ENCODE data around the gene ADAMTS18. TPM values are rescaled to one million over a fixed set of nuclear protein-coding genes. Genes with fewer than 3 reads are reported as not detected.

ADAMTS18 gene
- total and polyA plus RNA-seq, 9 of the 15 experiments (the other 6 are each of a cell fraction or from before 2014, with no cell fraction given) = not detected

GRCh38 chr16:77288222-77288621 is 146.6 kb downstream of the ADAMTS18 start:
- Histone ChIP-seq H4K20me1 (replicated peaks; ENCODE audit: control insufficient read depth, insufficient read depth, low read length) (no peaks in the 10 kb centered on the region; the same call in 1 of the 2 replicates), H2AFZ (ENCODE audit: low read depth, low read length) (no peak overlapping the region), H3K27me3 (ENCODE audit: control insufficient read depth in 2 of 2, insufficient read depth in 2 of 2, low read length in 2 of 2) (no peaks in the 10 kb centered on the region; a peak in 1 of 5 replicates), H3K4me1 (replicated peaks in 1 of 2; ENCODE audit: control insufficient read depth in 2 of 2, insufficient read depth in 2 of 2, low read length in 2 of 2) (no peaks in the 10 kb centered on the region), H3K9ac (ENCODE audit: insufficient read depth in 1 of 2, low read depth in 2 of 2, low read length in 2 of 2) (no peak overlapping the region), H3K9me1 (ENCODE audit: control insufficient read depth, insufficient read depth, low read length) (no peaks in the 10 kb centered on the region), H3K79me2 (ENCODE audit: control insufficient read depth, insufficient read depth, low read length) (no peaks in the 10 kb centered on the region), H3K4me3 (no peak overlapping the region), H3K4me2 (ENCODE audit: insufficient read depth, low read length) (no peak overlapping the region), H3K36me3 (ENCODE audit: control insufficient read depth, insufficient read depth, low read length) (no peaks in the 10 kb centered on the region), H3K9me3 (replicated peaks; ENCODE audit: control insufficient read depth, insufficient read depth, low read depth, low read length) (no peaks in the 10 kb centered on the region), H3K27ac (ENCODE audit: extremely low read depth, low read depth, low read length) (no peak overlapping the region)
- ATAC-seq = no peak
- POLR2A ChIA-PET = interaction anchor here (0.6 kb wide), 1 partner anchor 382 kb away, joined by 3 read pairs; no protein-coding TSS in a partner anchor
- 2% methylated on average over 3 of the region's 3 CpGs for whole genome bisulfite sequencing (ENCODE audit: insufficient coverage, low coverage, missing lambda C conversion rate)
- intact Hi-C loops (cut with micrococcal nuclease) (no loop called here), in situ Hi-C loops (cut with MboI) (no loop called here)
- CTCF ChIA-PET (ENCODE audit: low intra/inter-chr PET ratio) = no interaction called here
- no TSS peak for BruUV-seq (replicated peaks)
- no peak for FAIRE-seq
- TF ChIP-seq GTF3C2 (IDR thresholded peaks at IDR 0.05; ENCODE audit: borderline replicate concordance, extremely low read depth, insufficient read length) (no peak), ZBTB2 (IDR thresholded peaks at IDR 0.05) (no peak), HDAC8 (tag; IDR thresholded peaks at IDR 0.05) (no peak), TRIM28 (IDR thresholded peaks at IDR 0.05) (no peak), HES1 (IDR thresholded peaks at IDR 0.05; ENCODE audit: low read depth) (no peak), ZNF140 (CRISPR knock-in tag; IDR thresholded peaks at IDR 0.05) (no peak), CXXC5 (CRISPR knock-in tag; IDR thresholded peaks at IDR 0.05) (no peak), RBM17 (IDR thresholded peaks at IDR 0.05; ENCODE audit: borderline replicate concordance, low read depth, low read length) (no peak)
- DNase-seq (ENCODE audit: extremely low read depth in 1 of 4, low spot score in 3 of 4) = no peak
